Measurements from ENCODE around the gene ARHGAP24. TPM values are rescaled to one million over a fixed set of nuclear protein-coding genes. Genes with fewer than 3 reads are reported as not detected.

ARHGAP24 gene
- total RNA-seq, 2 donors from 2014 or later: 34.0 to 42.0 TPM

DNA sequence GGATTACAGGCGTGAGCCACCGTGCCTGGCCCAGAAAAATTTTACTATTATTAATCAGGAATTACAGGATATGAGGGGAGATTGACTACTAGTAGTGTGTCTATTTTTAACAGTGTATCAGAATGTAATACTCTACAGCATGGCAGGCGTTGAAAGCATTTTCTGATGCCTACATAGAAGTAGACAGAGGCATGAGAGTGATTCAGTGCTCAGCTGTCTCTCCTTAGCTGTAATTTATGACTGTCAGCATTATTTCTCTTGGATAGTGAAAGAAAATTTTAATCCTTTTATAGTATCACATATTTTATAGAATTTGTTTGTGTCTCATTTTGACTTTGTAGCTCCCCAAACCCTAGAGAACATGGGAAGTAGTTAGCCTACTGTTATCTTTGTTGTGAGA is 20.7 kb downstream of the ARHGAP24 start:
- Histone ChIP-seq H3K4me3 (no peak overlapping the region), H3K4me1 (peaks cover 0 to 40% of the 10 kb centered on the region in 2 donors), H3K36me3 (no peaks in the 10 kb centered on the region), H3K27ac (peak overlapping the region; percentile 26 to 73), H3K27me3 (no peaks in the 10 kb centered on the region), H3K9me3 (no peaks in the 10 kb centered on the region)
- no peak for DNase-seq (ENCODE audit: low spot score)
- TF ChIP-seq, protein P1, sequence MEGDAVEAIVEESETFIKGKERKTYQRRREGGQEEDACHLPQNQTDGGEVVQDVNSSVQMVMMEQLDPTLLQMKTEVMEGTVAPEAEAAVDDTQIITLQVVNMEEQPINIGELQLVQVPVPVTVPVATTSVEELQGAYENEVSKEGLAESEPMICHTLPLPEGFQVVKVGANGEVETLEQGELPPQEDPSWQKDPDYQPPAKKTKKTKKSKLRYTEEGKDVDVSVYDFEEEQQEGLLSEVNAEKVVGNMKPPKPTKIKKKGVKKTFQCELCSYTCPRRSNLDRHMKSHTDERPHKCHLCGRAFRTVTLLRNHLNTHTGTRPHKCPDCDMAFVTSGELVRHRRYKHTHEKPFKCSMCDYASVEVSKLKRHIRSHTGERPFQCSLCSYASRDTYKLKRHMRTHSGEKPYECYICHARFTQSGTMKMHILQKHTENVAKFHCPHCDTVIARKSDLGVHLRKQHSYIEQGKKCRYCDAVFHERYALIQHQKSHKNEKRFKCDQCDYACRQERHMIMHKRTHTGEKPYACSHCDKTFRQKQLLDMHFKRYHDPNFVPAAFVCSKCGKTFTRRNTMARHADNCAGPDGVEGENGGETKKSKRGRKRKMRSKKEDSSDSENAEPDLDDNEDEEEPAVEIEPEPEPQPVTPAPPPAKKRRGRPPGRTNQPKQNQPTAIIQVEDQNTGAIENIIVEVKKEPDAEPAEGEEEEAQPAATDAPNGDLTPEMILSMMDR (IDR thresholded peaks at IDR 0.05): no peak

DNA sequence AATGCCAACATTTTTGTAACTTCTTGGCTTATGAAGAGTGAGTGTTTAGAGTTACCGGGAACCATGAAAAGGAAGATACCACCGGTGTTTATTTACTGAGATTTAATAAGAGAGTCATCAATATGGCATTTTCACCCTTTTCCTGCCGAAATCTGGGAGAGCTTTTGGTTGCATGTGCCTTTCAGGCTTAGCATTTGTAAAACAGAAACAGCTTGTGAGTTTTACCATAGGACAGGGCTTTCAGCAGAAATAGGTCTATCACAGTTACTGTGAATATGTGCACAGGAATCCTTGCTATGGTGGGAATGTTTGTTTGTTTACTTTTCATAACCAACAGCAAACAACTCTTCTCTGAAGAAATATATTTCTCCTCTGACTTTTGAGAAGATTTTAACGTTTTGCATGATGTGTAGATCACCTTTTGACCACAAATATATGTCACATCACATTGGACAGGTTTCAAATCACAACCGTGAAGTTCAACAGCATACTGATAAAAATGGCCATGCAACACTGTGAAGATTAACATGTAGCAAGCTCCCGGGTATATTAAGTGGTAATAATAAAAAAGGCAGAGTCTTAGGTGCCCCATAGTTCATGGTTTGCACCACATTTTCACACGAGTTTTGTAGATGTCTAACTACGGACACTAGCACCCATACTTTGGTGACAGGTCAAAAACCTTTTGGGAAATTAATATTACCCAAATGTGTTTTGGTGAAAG is 21.3 kb downstream of the ARHGAP24 start:
- no peak for DNase-seq (ENCODE audit: low spot score)
- Histone ChIP-seq H3K4me3 (no peak overlapping the region), H3K27me3 (no peaks in the 10 kb centered on the region), H3K27ac (peak overlapping the region; percentile 26 to 73), H3K4me1 (peaks cover 0 to 36% of the 10 kb centered on the region in 2 donors), H3K36me3 (no peaks in the 10 kb centered on the region), H3K9me3 (no peaks in the 10 kb centered on the region)
- TF ChIP-seq, protein P1 (IDR thresholded peaks at IDR 0.05): no peak

DNA sequence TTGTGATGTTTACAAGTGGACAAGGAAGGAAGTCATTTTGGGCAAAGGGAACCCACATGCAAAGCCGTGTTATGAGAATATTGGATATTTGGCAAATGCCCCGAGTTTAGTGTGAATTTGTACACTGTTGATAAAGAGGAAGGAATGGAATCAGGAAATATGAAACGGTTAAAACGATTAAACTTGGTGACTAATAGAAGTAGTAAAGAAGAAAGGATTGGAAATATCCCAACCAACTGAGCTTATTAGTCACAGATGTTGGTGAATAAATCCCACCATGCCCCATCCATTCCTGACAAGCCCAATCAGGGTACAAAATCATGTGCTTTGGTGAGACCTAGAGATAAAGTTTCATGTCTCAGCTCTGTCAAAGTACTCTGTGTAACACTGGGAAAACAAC is 22.0 kb downstream of the ARHGAP24 start:
- Histone ChIP-seq H3K4me1 (peaks cover 0 to 33% of the 10 kb centered on the region in 2 donors), H3K4me3 (no peak overlapping the region), H3K9me3 (no peaks in the 10 kb centered on the region), H3K36me3 (no peaks in the 10 kb centered on the region), H3K27ac (peak overlapping the region; percentile 26 to 73), H3K27me3 (no peaks in the 10 kb centered on the region)
- TF ChIP-seq, protein P1 (IDR thresholded peaks at IDR 0.05): no peak
- no peak for DNase-seq (ENCODE audit: low spot score)

DNA sequence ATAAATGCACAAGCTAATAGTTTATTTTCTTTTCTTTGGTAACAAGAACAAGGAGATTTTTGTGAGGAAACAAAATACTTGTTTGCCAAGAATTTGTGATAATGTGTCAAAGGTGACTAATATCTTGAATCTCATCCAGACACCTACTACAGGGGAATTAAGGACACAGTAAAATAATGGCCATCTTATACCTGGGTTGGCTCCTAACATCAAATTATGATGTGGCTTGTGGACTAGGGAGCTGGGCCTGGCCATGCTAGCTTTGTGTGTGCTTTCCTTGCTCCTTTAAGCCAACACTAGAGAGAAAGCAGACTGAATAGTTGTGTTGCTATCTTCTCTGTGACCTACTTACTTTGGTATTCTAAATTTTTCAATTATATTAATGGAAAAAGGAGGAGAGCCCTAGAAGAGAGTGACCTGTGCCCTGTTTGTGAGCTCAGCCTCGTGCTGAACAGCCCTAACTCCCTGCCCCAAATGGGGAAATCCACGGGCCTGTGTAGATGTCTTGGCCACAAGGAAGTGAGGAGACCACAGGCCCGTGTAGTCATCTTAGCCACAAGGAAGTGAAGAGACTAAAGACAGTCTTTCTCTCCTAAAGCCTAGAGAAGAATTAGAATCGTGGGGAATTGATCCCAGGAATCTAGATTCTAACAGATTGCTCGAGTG is 23.3 kb downstream of the ARHGAP24 start:
- DNase-seq (ENCODE audit: low spot score): peak; percentile 79
- Histone ChIP-seq H3K27me3 (no peaks in the 10 kb centered on the region), H3K9me3 (no peaks in the 10 kb centered on the region), H3K4me1 (peaks cover 0 to 33% of the 10 kb centered on the region in 2 donors), H3K27ac (peak overlapping the region; percentile 26 to 73), H3K36me3 (no peaks in the 10 kb centered on the region), H3K4me3 (no peak overlapping the region)
- TF ChIP-seq, protein P1 (IDR thresholded peaks at IDR 0.05): no peak

DNA sequence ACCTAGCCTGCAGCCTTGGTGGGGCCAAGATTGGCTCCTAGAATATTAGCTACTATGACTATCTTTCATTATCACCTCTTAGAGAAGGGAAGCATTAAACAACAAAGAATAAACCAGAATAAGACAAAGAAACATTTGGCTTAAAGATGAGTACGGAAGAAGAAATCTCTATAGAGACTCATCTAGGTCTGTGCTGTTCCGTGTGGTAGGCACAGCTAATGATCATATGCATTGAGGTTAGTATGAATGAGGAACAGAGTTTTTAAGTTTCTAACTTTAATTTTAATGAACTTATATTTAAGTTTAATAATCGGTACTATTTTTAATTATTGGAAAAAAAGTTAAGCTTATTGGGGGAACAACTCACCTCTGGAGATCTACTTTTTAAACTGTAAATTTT is 24.6 kb downstream of the ARHGAP24 start:
- H3K4me3 ChIP-seq: no peak overlapping the region
- no peak for DNase-seq (ENCODE audit: low spot score)
- no peaks in the 10 kb centered on the region for H3K27me3 ChIP-seq
- no peaks in the 10 kb centered on the region for H3K36me3 ChIP-seq
- H3K4me1 ChIP-seq: peaks cover 0 to 33% of the 10 kb centered on the region in 2 donors
- H3K9me3 ChIP-seq: no peaks in the 10 kb centered on the region
- H3K27ac ChIP-seq: peak overlapping the region in 1 of 2 donors; percentile 73
- TF ChIP-seq, protein P1 (IDR thresholded peaks at IDR 0.05): no peak

Data from right atrium auricular region (tissue), 2 donors.